NOMO-1 treated with DMSO at 0.1 percent for 48 hours (cell line): ENCODE results near the gene SEPTIN10.
"Not testable (repeated sequence)": the region's sequence is repeated elsewhere in the genome, so short reads cannot be mapped to it uniquely, and the experiment has no call there.

ENCODE experiments used
- DNase-seq: peaks from one replicate; lab custom pipeline; 2025; ENCODE audit not compliant: unreplicated experiment; lab: John Stamatoyannopoulos, UW

SEPTIN10 gene

DNA sequence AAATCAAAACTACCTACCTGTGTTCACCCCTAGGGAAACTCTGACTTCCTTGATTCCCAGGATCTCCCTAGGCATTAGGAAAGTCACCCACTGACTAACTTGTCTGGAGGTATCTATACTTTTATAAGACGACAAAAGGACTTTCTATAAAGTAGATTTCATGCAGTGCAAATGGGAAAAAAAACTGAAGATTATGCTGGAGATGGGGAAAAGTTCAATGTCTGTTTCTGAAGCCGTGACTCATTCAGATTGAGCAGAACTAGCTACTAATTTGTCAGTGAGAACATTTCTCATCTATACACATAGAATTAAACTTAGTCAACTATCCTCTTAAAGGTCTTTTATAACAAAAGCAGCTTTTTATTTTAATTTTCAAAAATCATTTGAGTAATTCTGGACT, 6.0 kb downstream of the SEPTIN10 start:
- DNase-seq: no peak

- DNase-seq: no peak
Observed at GRCh38 chr2:109604597-109604996, 9.2 kb downstream of the SEPTIN10 start.

DNA sequence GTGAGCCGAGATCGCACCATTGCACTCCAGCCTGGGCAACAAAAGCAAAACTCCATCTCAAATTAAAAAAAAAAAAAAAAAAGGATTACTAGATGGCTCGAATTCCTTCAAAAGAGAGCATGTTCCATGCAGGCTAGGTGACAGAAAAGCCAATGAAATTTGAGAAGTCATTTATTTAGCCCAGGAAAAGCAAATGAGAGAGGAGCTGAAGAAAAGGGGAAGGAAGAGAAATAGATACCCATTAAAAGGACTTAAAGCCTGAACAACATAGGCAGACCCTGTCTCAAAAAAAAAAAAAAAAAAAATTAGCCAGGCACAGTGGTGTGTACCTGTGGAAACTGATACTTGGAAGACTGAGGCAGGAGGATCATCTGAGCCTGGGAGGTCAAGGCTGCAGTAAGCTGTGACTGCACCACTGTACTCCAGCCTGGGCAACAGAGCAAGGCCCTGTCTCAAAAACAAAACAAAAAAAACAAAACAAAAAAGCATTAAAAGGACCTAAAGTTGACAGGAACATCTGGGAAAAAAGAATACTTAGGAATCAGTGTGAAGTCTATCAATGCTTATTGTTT, 11.1 kb downstream of the SEPTIN10 start:
- no peak for DNase-seq

GRCh38 chr2:109601783-109602182, 12.0 kb downstream of the SEPTIN10 start:
- no peak for DNase-seq

GRCh38 chr2:109597283-109597682, 16.5 kb downstream of the SEPTIN10 start:
- DNase-seq: no peak

DNA sequence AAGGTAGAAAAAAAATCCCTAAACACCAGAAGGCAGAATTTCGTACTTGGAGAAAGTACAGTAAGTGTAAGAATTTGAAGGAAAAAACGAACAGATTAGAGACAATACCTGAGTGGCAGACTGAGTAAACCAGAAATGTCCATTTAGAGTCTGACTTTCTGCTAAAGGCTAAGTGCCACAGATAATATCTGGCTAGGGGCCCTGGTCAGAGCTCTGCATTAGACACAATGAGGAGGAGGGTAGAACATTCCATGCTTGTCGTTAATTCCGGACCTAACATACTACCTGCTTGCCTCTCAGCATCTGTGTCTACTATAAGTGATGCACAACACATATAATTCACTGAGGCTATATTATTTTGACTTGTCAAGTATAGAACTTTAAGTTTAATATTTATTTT, 18.1 kb downstream of the SEPTIN10 start:
- no peak for DNase-seq

- DNase-seq: no peak
Observed at GRCh38 chr2:109594246-109594885, 19.4 kb downstream of the SEPTIN10 start.

GRCh38 chr2:109592905-109593304, 20.9 kb downstream of the SEPTIN10 start:
- DNase-seq: no peak

DNA sequence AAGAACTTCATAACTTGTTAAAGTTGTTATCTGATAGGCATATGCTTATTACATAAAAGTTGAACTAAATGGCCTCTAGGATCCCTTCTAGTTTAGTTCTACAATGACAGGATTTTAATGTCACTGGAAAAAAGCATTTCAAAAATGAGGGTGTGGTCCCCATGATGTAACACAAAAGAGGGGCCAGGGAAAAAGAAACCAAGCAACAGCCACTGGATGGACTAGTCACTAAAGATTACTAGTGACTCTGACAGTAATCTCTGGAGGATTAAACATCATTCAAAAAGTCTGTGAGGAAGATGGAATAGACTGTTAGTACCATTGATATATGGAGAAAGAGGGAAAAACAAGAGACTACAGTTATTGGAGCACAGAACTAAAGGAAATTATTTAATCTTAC, 22.6 kb downstream of the SEPTIN10 start:
- DNase-seq: no peak

DNA sequence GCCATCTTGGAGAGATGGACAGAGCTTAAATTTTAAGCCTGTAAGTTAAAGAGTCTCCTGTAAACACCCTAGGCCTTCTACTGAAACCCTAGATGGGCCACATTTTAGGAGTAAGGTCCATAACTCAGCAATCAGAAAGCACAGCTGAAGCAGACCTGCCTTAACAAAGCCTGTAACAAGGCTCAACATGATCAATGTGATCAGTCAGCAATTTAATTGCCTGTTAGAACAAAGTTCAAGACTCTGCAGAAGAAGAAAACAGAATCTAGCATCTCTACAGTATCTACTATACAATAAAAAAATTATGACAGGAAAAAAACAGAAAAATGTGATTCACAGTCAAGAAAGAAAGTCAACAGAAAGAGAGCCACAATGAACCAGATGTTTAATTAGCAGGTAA, 27.1 kb downstream of the SEPTIN10 start:
- no peak for DNase-seq

DNA sequence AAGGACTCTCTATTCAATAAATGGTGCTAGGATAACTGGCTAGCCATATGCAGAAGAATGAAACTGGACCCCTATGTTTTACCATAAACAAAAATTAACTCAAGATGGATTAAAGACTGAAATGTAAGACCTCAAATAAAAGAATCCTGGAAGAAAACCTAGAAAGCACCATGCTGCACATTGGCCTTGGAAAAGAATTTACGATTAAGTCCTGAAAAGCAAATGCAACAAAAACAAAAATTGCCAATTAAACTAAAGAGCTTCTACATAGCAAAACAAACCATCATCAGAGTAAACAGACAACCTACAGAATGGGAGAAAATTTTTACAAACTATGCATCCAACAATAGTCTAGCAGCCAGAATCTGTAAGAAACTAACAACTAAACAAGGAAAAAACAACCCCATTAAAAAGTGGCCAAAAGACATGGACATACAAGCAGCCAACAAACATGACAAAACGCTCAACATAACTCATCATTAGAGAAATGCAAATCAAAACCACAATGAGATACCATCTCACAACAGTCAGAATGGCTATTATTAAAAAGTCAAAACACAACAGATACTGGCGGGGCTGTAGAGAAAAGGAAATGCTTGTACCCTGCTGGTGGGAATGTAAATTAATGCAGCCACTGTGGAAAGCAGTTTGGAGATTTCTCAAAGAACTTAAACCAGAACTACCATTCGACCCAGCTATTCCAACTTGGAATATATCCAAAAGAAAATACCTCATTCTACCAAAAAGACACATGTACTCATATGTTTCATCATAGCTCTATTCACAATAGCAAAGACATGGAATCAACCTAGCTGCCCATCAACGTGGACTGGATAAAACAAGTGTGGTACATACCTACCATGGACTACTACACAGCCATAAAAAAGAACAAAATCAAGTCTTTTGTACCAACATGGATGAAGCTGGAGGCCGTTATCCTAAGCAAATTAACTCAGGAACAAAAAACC, 30.6 kb downstream of the SEPTIN10 start:
- DNase-seq: no peak

DNA sequence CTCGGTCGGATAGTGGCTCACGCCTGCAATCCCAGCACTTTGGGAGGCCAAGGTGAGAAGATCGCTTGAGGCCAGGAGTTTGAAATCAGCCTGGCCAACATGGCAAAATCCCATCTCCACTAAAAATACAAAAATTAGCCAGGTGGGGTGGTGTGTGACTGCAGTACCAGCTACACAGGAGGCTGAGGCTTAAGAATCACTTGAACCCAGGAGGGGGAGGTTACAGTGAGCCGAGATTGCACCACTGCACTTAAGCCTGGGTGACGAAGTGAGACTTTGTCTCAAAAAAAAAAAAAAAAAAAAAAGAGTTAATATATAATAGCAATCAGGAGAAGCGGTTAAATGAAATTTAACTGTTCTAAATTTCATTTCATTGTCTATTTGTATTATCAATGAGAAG, 36.1 kb downstream of the SEPTIN10 start:
- DNase-seq: not testable (repeated sequence)

DNA sequence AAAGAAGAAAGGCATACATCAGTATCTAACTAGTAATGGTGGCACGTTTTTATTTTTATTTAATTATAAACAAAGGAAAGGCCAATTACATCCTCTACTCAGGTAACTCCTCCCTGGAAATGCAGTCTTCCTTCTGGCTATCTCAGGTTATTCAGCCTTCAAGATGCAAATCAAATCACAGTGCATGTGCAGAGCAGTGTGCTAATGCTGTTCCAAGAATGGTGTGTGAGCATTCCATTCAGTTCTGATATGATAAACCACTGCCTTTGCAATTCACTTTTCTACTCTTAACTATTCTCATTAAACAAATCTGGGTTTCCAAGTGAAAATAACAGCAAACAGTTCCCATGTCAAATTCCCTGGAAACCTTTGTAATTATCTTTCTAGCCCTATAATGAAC, 38.4 kb downstream of the SEPTIN10 start:
- DNase-seq: no peak

- DNase-seq: no peak
Observed at GRCh38 chr2:109563980-109564550, 49.7 kb downstream of the SEPTIN10 start.

- no peak for DNase-seq
Observed at GRCh38 chr2:109563288-109563687, 50.5 kb downstream of the SEPTIN10 start.

GRCh38 chr2:109562421-109562820, 51.3 kb downstream of the SEPTIN10 start:
- no peak for DNase-seq

GRCh38 chr2:109560265-109560664, 53.5 kb downstream of the SEPTIN10 start:
- no peak for DNase-seq

- DNase-seq: peak; percentile 46
Observed at GRCh38 chr2:109558076-109558882, 55.5 kb downstream of the SEPTIN10 start.

- no peak for DNase-seq
Observed at GRCh38 chr2:109557309-109557708, 56.5 kb downstream of the SEPTIN10 start.

DNA sequence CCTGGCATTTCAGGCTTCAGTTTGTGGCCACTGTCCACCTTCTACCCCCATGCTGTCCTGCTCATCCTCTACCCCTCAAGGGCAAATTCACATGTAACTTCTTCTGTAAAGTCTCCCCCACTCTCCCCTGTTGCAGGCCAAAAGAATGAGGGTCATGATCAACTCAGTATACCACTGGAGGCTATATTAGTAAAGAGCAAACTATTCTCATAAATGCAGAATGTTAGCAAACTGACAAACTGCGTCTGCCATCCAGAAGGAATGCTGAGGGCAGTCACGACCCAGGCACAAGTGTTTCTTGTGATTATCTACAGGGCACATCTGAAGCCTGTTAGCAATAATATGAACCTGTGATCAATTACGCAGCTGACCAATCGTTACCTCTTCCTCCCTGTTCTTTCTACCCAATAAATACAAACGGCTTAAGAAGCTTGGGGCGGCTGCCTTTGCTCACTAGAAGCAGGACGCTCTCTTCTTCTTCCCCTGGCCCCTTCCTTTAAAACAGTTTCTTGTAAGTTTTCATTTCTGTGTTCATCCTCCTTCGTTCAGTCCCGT, 58.3 kb downstream of the SEPTIN10 start:
- DNase-seq: no peak
